ENCODE data around the gene WDR75.
"Not testable (repeated sequence)": the region's sequence is repeated elsewhere in the genome, so short reads cannot be mapped to it uniquely, and the experiment has no call there.

The WDR75 gene

DNA sequence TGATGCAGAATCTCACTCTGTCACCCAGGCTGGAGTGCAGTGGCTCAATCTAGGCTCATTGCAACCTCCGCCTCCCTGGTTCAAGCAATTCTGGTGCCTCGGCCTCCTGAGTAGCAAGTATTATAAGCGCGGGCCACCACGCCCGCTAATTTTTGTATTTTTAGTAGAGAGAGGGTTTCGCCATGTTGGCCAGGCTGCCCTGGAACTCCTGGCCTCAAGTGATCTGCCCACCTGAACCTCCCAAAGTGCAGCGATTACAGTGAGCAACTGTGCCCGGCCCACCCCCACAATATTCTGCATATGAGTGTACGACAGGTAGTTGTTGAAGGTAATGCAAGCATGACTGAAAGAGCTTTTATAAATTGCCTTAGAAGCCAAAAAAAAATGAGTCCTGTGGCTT lies 1.2 kb downstream of the WDR75 start:
- DNase-seq, result no peak

DNA sequence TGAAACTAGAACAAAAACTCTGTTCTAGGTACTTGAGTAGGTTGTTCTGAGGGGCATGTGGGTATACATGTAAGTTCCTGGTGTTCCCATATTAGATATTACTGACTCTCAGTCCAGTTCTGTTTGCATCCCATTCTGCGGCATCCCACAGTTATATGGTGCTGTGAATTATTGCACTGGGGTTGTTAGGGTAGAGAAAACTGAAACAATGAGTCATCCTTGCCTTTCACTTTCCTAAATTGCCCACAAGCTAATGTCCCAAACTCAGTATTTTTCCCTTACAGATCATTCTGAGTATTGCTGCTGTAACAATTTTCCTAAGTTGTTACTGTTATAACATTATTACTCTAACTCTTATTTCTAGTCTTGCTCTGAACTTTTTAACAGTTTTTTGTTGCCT lies 3.0 kb downstream of the WDR75 start:
- DNase-seq, result no peak

DNA sequence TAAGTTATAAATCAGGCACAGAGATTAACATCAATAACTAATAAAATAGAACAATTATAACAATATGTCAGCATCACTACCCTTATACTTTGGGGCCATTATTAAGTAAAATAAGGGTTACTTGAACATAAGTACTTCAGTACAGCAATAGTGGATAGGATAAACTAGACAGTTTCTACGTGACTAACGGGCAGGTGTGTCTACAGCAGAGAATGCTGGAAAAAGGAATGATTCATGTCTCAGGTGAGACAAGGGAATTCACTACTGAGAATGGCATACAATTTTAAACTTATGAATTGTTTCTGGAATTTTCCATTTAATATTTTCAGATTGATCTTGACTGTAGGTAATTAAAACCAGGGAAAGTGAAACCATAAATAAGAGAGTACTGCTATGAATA lies 5.5 kb downstream of the WDR75 start:
- no peak for DNase-seq

DNA sequence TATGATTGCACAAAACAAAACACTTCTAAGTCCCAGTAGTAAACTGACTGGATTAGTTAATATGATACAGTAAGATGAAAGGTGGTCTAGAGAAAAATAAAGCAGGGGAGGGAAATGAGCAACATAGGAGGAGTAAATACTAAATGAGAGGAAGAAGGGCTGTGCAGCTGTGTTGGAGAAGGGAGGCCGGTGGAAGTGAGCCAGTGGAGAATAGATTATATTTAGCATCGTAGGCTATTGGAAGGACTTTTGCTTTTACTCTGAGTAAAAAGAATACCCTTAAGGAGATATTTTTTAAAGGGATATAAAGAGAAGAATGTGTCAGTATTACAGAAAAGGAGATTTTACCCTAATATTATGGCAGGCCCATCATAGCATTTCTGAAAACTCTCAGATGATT lies 12.7 kb downstream of the WDR75 start:
- DNase-seq, result no peak

DNA sequence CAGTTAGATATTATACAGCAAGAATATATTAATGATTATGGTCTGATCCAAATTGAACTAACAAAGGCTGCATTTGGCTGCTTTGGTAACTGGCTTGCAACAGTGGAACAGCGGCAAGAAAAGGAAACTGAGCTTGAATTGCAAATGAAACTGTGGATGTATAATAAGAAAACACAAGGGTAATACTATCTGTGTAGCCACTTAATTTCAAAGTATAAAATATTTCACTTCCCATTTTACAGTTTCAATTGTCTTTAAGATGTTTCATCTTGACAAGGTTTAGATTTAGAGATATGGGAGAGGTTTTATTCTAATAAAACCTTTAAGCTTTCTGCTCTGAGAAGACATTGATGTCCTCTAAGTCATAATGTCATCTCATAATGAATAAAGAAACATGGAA lies 23.8 kb downstream of the WDR75 start:
- DNase-seq, result no peak

DNA sequence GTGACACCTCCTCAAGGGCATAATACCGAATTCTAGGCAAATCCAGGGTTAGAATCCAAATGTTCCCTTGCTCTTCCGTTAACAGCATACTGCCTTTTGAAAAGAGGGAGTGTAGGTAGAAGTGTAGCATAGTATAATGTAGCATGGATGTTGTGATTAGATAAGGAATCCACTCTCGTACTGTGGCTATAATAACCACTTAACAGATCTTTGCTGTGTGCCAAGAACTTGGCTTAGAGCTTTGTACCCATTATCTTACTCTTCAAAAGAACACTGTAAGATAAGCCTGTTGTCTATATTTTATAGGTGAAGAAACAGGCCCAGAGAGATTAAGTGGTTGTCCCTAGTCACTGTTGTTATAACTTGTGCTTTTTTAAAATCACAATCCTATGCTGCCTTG lies 24.2 kb downstream of the WDR75 start:
- DNase-seq, result no peak

DNA sequence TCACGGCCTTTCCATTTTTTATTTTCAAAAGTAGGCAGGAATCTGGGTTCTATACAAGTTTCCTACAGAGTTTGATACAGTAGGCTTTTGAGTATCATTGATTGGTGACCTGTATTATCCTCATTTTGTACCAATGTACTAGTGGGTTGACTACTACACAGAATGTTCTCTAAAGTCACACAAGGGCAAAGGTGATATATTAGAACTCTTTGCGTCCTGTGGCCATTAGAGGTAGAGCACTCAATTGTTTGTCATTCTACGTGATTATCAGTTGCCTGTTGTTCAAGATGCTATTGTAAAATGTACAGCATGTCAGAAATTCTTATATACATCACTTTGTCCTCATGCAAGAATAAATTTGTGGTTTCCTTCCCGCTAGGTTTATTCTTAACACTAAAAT lies 24.8 kb downstream of the WDR75 start:
- no peak for DNase-seq

DNA sequence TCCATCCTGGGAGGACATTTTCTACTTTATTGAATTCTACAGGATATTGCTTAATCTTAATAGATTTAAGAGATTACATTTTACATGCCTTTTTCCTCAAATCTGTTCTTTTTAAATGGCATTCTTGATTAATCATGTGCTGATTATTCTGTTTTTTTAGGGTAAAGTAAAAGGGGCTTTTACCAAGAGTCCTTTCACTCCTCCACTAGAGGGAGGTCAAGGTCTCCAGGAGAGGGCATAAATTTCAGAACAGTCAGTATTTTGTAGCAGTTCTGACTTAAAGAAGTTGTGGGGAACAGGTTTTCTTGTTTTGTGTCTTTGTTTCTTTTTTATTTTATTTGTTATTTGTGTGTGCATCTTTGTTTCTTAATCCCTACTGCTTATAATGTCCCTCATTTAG lies 25.4 kb downstream of the WDR75 start:
- DNase-seq, result no peak

DNA sequence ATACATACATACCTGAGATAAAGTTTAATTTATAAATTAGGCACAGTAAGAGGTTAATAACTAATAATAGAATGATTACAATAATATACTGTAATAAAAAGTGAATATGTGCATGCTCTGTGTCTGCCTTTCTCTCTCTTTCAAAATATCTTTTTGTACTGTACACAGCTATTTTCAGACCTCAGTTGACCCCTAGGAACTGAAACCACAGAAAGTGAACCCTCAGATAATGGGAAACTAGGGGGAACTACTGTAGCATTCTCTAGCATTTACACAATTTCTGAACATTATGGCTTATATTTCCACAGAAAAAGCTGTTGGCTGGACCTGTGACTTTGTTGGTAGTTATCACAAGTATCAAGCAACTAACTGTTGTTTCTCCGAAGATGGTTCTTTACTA lies 25.9 kb downstream of the WDR75 start:
- DNase-seq, result no peak

DNA sequence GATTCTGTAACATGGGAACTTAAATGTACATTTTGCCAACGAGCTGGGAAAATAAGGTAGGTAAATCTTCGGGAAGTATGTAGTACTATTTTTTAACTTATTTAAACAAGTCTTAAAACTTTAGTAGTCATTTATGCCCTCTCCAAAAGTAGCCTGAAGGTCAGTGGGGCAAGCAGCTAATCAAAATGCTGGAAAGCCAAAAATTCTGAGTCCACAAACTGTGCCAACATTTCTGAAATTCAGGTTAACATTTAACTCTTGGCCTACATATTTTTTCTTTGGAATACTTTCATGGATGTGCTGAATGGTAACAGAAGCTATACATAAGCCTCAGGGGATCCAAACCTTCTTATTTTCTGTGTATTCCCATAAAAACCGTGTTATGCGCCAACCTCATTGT lies 26.3 kb downstream of the WDR75 start:
- DNase-seq, result no peak

DNA sequence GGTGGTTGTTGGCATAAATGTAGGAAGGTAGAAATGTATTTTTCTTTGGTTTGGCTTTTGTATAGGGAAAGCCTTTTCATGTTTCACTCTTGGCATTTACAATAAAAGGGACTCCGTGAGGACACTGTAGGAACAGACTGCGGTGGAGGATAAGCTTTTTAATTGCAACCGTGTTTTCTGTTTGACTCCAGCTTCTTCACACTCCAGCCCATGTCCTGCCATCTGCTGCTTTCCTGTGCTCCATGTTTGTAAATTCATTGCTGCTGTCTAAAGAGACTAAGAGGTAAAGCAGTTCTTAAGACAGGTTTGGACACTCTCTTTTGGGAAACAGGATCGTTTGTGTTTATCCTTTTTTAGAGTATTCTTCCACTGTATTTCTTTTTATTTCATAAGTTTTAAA lies 33.3 kb downstream of the WDR75 start:
- DNase-seq, result no peak

DNA sequence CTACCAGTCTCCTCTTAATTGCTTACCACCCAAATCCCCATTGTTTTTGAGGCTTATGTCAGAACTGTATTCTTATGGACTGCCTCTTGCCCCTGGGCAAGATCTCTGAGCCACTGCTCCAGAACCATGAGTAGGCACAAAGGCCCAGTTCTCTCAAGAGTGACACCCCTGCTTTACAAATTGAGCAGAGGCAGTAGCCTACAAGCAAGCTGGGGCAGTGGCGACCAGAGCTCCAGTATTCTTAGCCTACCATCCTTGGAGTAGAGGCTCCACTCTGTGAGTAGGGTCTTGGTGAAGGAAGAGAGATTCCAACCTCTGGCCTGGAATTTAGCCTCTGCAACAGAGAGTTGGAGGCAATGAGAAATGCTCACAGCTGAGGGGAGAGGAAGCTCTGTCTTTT lies 36.5 kb downstream of the WDR75 start:
- DNase-seq, result no peak

DNA sequence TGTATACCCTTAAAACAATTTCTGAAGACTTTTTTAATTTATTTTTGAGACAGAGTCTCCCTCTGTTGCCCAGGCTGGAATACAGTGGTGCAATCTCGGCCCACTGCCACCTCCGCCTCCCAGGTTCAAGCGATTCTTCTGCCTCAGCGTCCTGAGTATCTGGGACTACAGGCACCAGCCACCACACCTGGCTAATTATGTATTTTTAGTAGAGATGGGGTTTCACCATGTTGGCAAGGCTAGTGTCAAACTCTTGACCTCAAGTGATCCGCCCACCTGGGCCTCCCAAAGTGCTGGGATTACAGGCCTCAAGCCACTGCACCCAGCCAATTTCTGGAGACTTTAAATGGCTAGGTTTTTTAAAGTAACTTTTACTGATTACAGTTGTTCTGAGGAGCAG lies 37.0 kb downstream of the WDR75 start:
- DNase-seq, result not testable (repeated sequence)

DNA sequence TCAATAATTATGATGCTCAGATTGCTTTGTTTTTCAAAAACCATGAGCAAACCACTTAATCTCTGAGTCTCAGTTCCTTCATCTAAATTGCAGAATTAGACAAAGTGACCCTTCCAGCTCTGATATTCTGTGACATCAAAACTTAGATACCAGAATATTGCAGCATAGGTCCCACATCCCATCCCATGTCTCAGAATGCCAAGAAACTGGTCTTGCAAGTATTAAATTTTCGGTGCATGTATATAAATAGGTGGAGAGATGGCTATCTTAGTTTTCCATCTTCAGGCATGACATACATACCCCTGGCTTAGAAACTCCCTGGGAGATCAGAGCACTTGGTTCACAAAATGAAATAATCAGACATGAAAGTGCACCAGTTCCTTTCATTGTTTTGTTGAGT lies 39.8 kb downstream of the WDR75 start:
- DNase-seq, result no peak

DNA sequence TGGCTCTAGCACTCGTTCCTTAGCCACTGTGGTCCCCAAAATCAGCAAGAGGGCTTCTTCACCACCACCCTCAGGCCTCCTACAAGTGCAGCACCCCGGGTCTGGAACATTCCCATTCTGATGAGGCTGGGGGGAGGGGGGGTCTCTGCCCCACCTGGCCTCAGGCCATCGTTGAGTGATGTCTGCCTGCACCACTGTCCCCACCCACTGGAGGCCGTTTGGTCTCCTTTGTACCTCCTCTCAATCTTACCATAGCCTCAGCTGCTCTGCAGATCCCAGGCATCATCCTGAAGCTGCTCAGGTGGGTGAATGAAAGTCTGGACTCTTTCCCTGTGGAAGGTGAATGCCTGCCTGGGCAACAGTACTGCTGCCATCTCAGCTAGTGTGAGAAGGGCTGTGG lies 42.3 kb downstream of the WDR75 start:
- DNase-seq, result no peak

DNA sequence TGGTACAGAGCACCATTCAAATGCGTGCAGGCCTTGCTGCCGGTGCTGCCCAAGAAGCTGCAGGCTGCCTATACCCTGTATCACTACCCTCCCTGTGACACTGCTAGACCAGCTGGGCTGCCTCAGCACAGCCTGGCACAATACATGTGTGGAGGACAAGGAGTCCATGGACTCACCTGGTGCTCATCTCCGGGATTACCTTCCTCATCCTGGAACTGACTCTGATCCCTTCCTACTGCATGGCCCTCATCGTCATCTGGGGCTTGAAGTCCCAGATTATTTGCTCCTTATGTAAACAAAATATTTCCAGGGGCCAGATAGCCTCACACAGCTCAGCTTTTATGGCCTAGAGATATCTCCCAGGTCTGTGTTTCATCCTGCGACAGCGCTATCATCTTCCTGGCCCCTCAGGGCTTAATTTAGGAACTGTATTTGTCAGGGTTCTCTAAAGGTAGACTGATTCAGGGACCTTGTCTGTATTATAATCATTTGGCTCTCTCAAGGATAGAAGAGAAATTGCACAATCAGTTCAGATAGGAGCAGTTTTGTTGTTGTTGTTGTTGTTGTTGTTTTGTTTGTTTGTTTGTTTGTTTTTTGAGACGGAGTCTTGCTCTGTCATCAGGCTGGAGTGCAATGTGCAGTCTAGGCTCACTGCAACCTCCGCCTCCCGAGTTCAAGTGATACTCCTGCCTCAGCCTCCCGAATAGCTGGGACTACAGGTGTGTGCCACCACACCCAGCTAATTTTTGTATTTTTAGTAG lies 42.9 kb downstream of the WDR75 start:
- DNase-seq, result peak; percentile 63

DNA sequence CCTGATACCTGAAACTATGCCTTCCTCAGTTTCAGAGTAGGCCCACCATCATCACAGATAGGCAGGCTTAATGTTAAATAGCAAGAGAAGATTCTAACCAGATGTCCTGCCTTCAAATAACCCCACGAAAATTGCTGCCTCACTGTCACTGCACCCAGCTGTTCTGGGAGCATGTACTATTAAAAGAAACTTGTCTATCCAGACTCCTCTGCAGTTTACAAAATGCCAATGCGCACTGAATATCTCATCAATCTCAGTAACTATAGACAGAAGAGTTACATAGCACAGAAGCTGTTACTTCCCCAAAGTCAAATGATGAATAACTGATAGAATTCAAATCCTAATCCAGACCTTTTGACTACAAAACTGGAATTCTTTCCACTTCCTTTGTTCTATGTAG lies 43.9 kb downstream of the WDR75 start:
- DNase-seq, result no peak

DNA sequence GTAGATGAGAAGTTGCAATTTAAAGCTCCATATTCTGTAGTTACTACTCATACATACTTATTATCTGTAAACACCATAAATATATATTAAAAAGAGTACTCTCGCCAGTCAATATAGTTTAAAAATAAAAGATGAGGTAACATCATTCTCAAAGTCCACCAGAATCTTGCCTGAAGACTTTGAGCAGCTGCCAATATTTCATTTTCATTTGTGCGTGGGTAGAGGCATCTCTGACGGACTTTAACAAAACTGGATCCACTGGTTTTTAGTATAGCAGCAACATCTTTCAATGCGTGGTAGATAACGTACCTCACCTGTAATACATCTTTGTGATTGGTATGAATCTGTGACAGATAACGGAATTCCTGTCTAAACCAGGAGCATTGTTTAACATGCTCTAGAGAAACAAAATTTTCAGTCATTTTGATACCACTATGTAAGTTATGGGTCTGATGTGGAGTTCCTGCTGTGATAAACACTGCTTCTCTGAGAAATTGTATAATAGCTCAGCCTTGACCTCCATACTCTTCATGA lies 45.0 kb downstream of the WDR75 start:
- DNase-seq, result no peak

DNA sequence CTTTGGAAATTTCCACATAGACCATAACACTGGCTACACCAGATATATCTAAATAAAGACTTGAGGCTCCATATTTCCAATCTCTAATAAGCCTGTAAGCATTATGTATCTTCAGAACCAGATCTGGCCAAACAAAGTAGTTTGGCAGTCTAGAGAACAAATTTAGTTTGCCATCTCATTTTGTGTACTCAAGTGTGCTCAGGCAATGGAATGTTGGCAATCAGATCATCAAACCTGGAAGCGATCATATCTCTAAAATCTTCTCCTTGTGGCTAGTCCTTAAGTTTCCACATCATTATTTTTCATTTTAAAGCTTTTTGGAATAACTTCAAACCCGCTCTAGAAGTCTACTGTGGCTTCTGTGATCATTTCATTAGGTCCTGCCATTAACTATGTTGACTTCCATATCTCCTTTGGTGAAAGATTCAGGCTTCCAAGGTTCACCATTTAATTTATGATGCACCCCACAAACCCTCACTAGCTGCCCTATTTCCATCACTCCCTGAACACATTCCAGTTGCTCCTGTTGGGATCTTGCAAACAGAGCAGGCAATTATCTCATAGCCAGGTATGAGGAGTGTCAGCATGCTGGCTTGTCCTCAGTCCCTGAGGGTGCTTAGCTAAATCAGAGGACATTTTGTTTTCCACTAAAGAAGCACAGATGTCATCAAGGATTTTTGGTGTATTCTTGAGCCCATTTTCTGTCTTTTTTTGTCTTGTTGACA lies 46.2 kb downstream of the WDR75 start:
- no peak for DNase-seq

DNA sequence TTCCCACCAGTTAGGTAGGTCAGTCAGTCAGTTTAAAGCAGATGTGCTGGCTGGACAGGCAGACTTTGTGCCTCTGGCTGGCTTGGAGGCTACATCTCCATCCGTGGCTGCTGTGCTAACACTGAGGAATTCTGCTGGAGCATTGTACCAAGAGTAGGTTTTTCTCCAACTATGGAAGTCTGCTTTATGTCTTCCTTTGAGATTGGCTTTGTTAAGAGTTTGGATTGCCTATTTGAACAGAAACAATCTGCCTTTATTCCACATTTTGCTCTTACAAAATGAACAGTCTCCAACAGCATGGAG lies 46.7 kb downstream of the WDR75 start:
- no peak for DNase-seq

DNA sequence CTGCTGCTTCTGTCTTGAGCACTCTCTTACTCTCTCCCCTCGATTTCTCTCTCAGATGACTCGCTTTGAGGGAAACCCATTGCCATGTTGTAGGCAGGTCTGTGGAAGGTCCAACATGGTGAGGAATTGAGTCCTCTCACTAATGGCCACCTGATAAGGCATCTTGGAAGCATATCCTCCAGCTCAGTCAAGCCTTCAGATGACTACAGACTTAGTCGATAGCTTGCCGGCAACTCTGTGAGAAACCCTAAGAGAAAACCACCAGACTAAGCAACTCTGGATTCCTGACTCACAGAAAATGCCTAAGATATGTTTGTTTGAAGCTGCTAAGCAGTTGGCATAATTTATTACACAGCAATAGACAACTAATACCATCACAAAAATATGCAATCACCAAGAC lies 51.2 kb downstream of the WDR75 start:
- DNase-seq, result no peak

DNA sequence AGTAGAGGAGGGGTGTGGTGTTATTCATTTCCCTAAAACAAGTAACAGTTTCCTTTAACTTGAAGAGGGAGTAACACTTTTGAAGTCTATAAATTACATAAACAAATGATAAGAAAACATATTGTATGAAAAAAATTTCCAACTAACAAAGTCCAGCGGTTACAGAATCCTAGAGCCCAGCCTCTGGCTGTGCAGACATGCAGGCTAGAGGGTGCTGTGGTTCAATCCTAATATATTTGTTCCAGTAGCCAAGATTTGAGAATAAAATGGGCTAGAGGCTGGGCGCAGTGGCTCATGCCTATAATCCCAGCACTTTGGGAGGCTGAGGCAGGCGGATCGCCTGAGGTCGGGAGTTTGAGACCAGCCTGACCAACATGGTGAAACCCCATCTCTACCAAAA lies 56.9 kb downstream of the WDR75 start:
- DNase-seq, result no peak

DNA sequence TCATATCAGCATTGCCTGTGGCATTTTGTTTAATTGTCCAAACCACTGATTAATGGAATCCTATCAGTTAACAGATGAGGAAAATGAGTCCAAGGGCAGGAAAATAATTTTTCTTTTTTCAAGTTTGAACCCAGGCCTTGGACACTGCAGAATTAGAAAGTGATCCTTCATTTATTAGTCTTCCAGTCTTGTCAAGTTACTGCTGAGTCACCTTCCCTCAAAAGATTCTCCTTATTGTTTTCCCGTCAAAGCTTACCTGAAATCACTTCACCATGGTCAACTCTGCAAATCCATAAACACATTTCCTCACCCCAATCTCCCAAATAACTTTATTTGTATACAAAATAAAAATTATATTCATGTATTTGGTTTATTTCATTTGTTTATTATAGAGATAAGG lies 57.9 kb downstream of the WDR75 start:
- no peak for DNase-seq

DNA sequence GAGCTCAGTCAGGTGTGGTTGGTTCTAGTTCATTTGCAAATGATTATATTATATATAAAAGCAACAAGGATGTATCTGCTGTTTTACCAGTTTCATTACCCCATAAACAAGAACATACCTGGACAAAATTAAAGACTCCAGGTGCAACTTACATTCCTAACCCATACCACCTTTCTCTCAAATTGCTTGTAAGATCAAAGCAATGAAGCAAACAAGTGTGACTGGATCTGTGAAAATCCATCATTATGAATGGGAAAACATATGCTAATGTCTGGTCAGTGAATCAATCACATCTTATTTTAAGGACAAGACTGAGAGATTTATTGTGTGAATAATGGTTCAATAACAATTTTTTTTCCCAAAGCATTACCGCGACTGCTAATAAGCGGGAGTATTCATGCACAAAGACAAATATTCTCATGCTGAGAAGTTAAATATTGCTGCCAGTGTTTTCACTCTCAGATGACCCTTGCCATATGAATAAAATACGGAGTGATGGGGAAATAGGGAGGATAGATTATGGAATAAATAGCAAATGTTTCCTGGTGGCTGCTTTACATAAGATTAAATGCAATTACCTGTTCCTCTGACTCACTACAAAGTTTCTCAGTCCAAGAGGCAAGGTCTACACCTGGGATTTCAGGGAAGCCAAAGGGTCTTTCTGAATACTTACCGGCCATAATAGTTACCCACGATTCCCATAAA lies 59.3 kb downstream of the WDR75 start:
- no peak for DNase-seq

Data from islet precursor cell (in vitro differentiated cells).